Trophoblast cell (in vitro differentiated cells and primary cell): Measurements from ENCODE around the gene DYRK2.

Experiments
- DNase-seq, 2 donors: peaks; one replicate each; pipeline ENCODE4 v3.0.0-alpha.2; 2016
- H2AFZ ChIP-seq: 2 replicates; pipeline ENCODE4 v1.6.1; 2013; ENCODE audit warnings: low read length, moderate library complexity, mild to moderate bottlenecking; ENCODE audit not compliant: insufficient read depth, poor library complexity
- H2AK5ac ChIP-seq: 2 replicates; pipeline ENCODE4 v1.6.1; 2013; ENCODE audit warnings: mild to moderate bottlenecking, low read length
- H2BK120ac ChIP-seq: 2 replicates; pipeline ENCODE4 v1.6.1; 2013; ENCODE audit warnings: low read length, mild to moderate bottlenecking, moderate library complexity; ENCODE audit not compliant: insufficient read depth, poor library complexity
- H2BK12ac ChIP-seq: 2 replicates; pipeline ENCODE4 v1.6.1; 2013; ENCODE audit warnings: mild to moderate bottlenecking, low read length, moderate library complexity
- H2BK5ac ChIP-seq: 2 replicates; pipeline ENCODE4 v1.6.1; 2013; ENCODE audit warnings: low read length, low read depth, moderate library complexity, mild to moderate bottlenecking; ENCODE audit not compliant: poor library complexity
- H3K14ac ChIP-seq: 2 replicates; pipeline ENCODE4 v1.6.1; 2013; ENCODE audit warnings: mild to moderate bottlenecking, low read length
- H3K18ac ChIP-seq: 2 replicates; pipeline ENCODE4 v1.6.1; 2013; ENCODE audit warnings: mild to moderate bottlenecking, low read length
- H3K23ac ChIP-seq: 2 replicates; pipeline ENCODE4 v1.6.1; 2013; ENCODE audit warnings: low read length
- H3K27ac ChIP-seq: 2 replicates; pipeline ENCODE4 v1.5.1; 2013; ENCODE audit warnings: low read depth, mild to moderate bottlenecking, inconsistent platforms, low read length, moderate library complexity
- H3K27me3 ChIP-seq: 2 replicates; pipeline ENCODE4 v1.6.1; 2013; ENCODE audit warnings: inconsistent platforms, mild to moderate bottlenecking, low read length, moderate library complexity; ENCODE audit not compliant: insufficient read depth
- H3K36me3 ChIP-seq, 2 experiments: 1 replicate in 1 of 2; 2 replicates in 1 of 2; pipeline ENCODE4 v1.6.1; 2013; ENCODE audit warnings: low read length in 2 of 2, mild to moderate bottlenecking in 2 of 2, moderate library complexity in 1 of 2; ENCODE audit not compliant: insufficient read depth in 2 of 2, control insufficient read depth in 1 of 2
- H3K4ac ChIP-seq: 2 replicates; pipeline ENCODE4 v1.6.1; 2013; ENCODE audit warnings: low read depth, mild to moderate bottlenecking, low read length, moderate library complexity
- H3K4me1 ChIP-seq, 2 experiments: 1 replicate in 1 of 2; 2 replicates in 1 of 2; pipeline ENCODE4 v1.6.1; 2013; ENCODE audit warnings: low read length in 2 of 2, mild to moderate bottlenecking in 2 of 2, moderate library complexity in 1 of 2; ENCODE audit not compliant: insufficient read depth in 2 of 2, control insufficient read depth in 1 of 2
- H3K4me2 ChIP-seq: 2 replicates; pipeline ENCODE4 v1.6.1; 2013; ENCODE audit warnings: inconsistent platforms, mild to moderate bottlenecking, low read length, moderate library complexity
- H3K4me3 ChIP-seq: 2 replicates; pipeline ENCODE4 v1.5.1; 2013; ENCODE audit warnings: mild to moderate bottlenecking, low read depth, low read length, inconsistent platforms
- H3K79me1 ChIP-seq: one replicate; pipeline ENCODE4 v1.6.1; 2013; ENCODE audit warnings: low read length
- H3K79me2 ChIP-seq: 2 replicates; pipeline ENCODE4 v1.6.1; 2013; ENCODE audit warnings: low read length, mild to moderate bottlenecking; ENCODE audit not compliant: control insufficient read depth, insufficient read depth, poor library complexity
- H3K9ac ChIP-seq: 2 replicates; pipeline ENCODE4 v1.6.1; 2013; ENCODE audit warnings: mild to moderate bottlenecking, low read length
- H3K9me3 ChIP-seq: 2 replicates; pipeline ENCODE4 v1.6.1; 2013; ENCODE audit warnings: low read depth, mild to moderate bottlenecking, control low read depth, inconsistent platforms, low read length; ENCODE audit not compliant: insufficient read depth
- H4K12ac ChIP-seq: 2 replicates; pipeline ENCODE4 v1.6.1; 2013; ENCODE audit warnings: low read depth, mild to moderate bottlenecking, low read length, moderate library complexity
- H4K8ac ChIP-seq: 2 replicates; pipeline ENCODE4 v1.6.1; 2013; ENCODE audit warnings: low read depth, mild to moderate bottlenecking, low read length, moderate library complexity
- H4K91ac ChIP-seq: one replicate; pipeline ENCODE4 v1.6.1; 2013; ENCODE audit warnings: low read depth, mild to moderate bottlenecking, low read length, moderate library complexity
- WGBS: extraction: QIAGEN DNeasy Blood & Tissue Kit; methylation state at CpG from one replicate; pipeline ENCODE4 v1.1.7; 2013; ENCODE audit warnings: missing lambda C conversion rate; ENCODE audit not compliant: insufficient read length, insufficient coverage; ENCODE audit errors: extremely low coverage; 5-methylcytosine and 5-hydroxymethylcytosine counted together

Gene DYRK2

DNA sequence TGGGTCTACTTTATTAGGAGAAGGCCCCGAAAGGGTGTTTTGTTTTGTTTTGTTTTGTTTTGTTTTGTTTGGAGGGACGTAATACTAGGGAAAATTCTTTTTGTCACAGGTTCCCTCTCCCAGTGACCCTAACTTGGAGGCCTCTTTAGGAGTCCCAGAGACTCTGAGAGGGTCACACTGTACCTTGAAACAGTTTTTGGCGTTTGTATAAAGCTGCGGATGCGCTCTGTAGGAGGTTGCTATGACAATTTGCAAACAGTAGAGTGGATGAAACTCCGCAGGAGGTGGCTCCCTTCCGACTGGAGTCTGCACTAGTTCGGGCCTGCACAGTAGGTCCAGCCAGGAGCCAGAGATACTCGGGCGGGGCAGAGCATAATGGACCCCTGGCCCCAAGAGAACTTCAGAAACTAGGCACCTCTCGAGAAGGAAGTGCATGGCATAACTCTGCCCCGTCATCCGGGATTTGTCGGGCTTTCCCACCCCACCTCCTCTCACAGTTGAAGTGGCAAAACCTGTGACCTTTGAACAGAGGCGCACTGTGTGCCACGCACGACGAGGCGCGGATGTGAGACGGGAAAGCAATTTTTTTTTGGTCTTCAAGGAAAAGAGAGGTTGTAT lies 1.3 kb upstream of the DYRK2 start:
- WGBS, result no CpG with 5 or more reads among the region's 21 CpGs

GRCh38 chr12:67647799-67648520 lies 585 bp upstream of the DYRK2 start:
- no CpG with 5 or more reads among the region's 41 CpGs for WGBS
- Histone ChIP-seq H3K36me3 (peaks cover 0 to under 1% of the 10 kb centered on the region in 2 experiments), H2BK120ac (peak overlapping the region; percentile 53), H3K18ac (peak overlapping the region; percentile 50), H3K14ac (peak overlapping the region; percentile 48), H4K91ac (peak overlapping the region; percentile 53), H3K79me1 (peaks cover 24% of the 10 kb centered on the region), H3K9me3 (no peaks in the 10 kb centered on the region), H3K4ac (peak overlapping the region; percentile 13), H4K8ac (peak overlapping the region; percentile 52), H3K27ac (peak overlapping the region; percentile 66), H2AFZ (peak overlapping the region; percentile 74), H2BK12ac (peak overlapping the region; percentile 32), H2BK5ac (peak overlapping the region; percentile 32), H2AK5ac (no peak overlapping the region), H3K4me3 (peak overlapping the region; percentile 83), H3K23ac (no peak overlapping the region), H3K27me3 (no peaks in the 10 kb centered on the region), H3K4me2 (peak overlapping the region; percentile 93), H3K79me2 (peaks cover 19% of the 10 kb centered on the region), H3K9ac (peak overlapping the region; percentile 28), H4K12ac (no peak overlapping the region), H3K4me1 (peaks cover 8 to 12% of the 10 kb centered on the region in 2 experiments)
- DNase-seq, result peak; percentile 86 to 89

More for the DNA sequence above, 1.3 kb upstream of the DYRK2 start:
- H3K9me3 ChIP-seq, result no peaks in the 10 kb centered on the region
- H3K27ac ChIP-seq, result no peak overlapping the region
- H3K18ac ChIP-seq, result no peak overlapping the region
- H2BK12ac ChIP-seq, result peak overlapping the region; percentile 68
- H3K14ac ChIP-seq, result peak overlapping the region; percentile 32
- H3K23ac ChIP-seq, result no peak overlapping the region
- H2BK120ac ChIP-seq, result peak overlapping the region; percentile 40
- H3K4me3 ChIP-seq, result no peak overlapping the region
- no peak overlapping the region for H3K4ac ChIP-seq
- peak overlapping the region; percentile 35 for H4K12ac ChIP-seq
- H3K4me2 ChIP-seq, result peak overlapping the region; percentile 93
- peaks cover 19% of the 10 kb centered on the region for H3K79me2 ChIP-seq
- no peak overlapping the region for H2AK5ac ChIP-seq
- H3K79me1 ChIP-seq, result peaks cover 24% of the 10 kb centered on the region
- DNase-seq, result peak; percentile 59 to 78
- no peak overlapping the region for H2BK5ac ChIP-seq
- H4K8ac ChIP-seq, result peak overlapping the region; percentile 22
- no peaks in the 10 kb centered on the region for H3K27me3 ChIP-seq
- H4K91ac ChIP-seq, result no peak overlapping the region
- peaks cover 8 to 12% of the 10 kb centered on the region in 2 experiments for H3K4me1 ChIP-seq
- no peaks in the 10 kb centered on the region for H3K36me3 ChIP-seq
- H2AFZ ChIP-seq, result peak overlapping the region; percentile 59
- H3K9ac ChIP-seq, result no peak overlapping the region

DNA sequence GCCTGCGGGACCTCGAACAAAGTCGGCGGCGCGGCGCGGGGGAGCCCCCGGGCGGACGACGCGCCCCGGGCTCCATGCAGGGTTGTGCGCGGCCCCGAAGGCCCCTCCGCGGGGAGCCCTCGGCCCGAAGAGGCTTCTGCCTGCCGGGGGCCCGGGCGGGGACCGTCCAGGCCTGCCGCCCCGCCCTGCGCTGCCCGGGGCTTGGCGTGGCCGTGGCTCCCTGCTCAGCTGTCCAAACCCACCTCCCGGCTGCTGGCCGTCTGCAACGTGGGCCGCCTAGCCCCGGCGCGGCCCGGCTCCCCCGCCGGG lies 670 bp downstream of the DYRK2 start:
- Histone ChIP-seq H2BK120ac (peak overlapping the region; percentile 76), H3K18ac (peak overlapping the region; percentile 99), H3K9ac (peak overlapping the region; percentile 99), H3K4me2 (peak overlapping the region; percentile 80), H3K14ac (peak overlapping the region; percentile 93), H2AFZ (peak overlapping the region; percentile 89), H4K91ac (peak overlapping the region; percentile 94), H3K79me1 (peaks cover 24% of the 10 kb centered on the region), H3K4me1 (peaks cover 8 to 12% of the 10 kb centered on the region in 2 experiments), H3K4me3 (peak overlapping the region; percentile 95), H2BK12ac (peak overlapping the region; percentile 58), H4K12ac (peak overlapping the region; percentile 85), H3K4ac (peak overlapping the region; percentile 97), H2AK5ac (peak overlapping the region; percentile 94), H3K27me3 (no peaks in the 10 kb centered on the region), H3K23ac (no peak overlapping the region), H3K27ac (peak overlapping the region; percentile 94), H2BK5ac (peak overlapping the region; percentile 86), H3K36me3 (peaks cover 1 to 3% of the 10 kb centered on the region in 2 experiments), H3K79me2 (peaks cover 19% of the 10 kb centered on the region), H4K8ac (peak overlapping the region; percentile 85), H3K9me3 (no peaks in the 10 kb centered on the region)
- no CpG with 5 or more reads among the region's 41 CpGs for WGBS
- DNase-seq, result peak in 1 of 2 donors; percentile 38

- no CpG with 5 or more reads among the region's 65 CpGs for WGBS
- H2AK5ac ChIP-seq, result peak overlapping the region; percentile 94
- H2BK120ac ChIP-seq, result peak overlapping the region; percentile 76
- peaks cover 1 to 7% of the 10 kb centered on the region in 2 experiments for H3K36me3 ChIP-seq
- peak overlapping the region; percentile 94 for H4K91ac ChIP-seq
- peak overlapping the region; percentile 89 for H2AFZ ChIP-seq
- peak overlapping the region; percentile 86 for H2BK5ac ChIP-seq
- H3K9ac ChIP-seq, result peak overlapping the region; percentile 99
- peak overlapping the region; percentile 94 for H3K27ac ChIP-seq
- H3K79me1 ChIP-seq, result peaks cover 24% of the 10 kb centered on the region
- H3K14ac ChIP-seq, result peak overlapping the region; percentile 93
- H4K12ac ChIP-seq, result peak overlapping the region; percentile 85
- H3K79me2 ChIP-seq, result peaks cover 23% of the 10 kb centered on the region
- peak overlapping the region; percentile 99 for H3K18ac ChIP-seq
- peaks cover 8 to 13% of the 10 kb centered on the region in 2 experiments for H3K4me1 ChIP-seq
- H3K23ac ChIP-seq, result no peak overlapping the region
- H3K9me3 ChIP-seq, result no peaks in the 10 kb centered on the region
- H3K4me3 ChIP-seq, result peak overlapping the region; percentile 95
- H4K8ac ChIP-seq, result peak overlapping the region; percentile 85
- H3K4me2 ChIP-seq, result peak overlapping the region; percentile 80
- peak overlapping the region; percentile 58 for H2BK12ac ChIP-seq
- peak overlapping the region; percentile 97 for H3K4ac ChIP-seq
- DNase-seq, result peak in 1 of 2 donors; percentile 23
- H3K27me3 ChIP-seq, result no peaks in the 10 kb centered on the region
These were observed 1.2 kb downstream of the DYRK2 start for GRCh38 chr12:67649570-67650387.
